HG02610 (cell line): ENCODE results near the gene ATP5PD.
"Not testable (repeated sequence)": the region's sequence is repeated elsewhere in the genome, so short reads cannot be mapped to it uniquely, and the experiment has no call there.

Source experiments
- ATAC-seq: cut with Tn5 transposase; IDR thresholded peaks from one replicate; pipeline ENCODE4 v1.9.1; 2021; ENCODE audit warnings: mild to moderate bottlenecking, moderate library complexity; ENCODE audit not compliant: unreplicated experiment

The ATP5PD gene

GRCh38 chr17:75077496-75078283, 30.9 kb upstream of the ATP5PD start:
- ATAC-seq: no peak

GRCh38 chr17:75077072-75077495, 30.3 kb upstream of the ATP5PD start:
- ATAC-seq: no peak

GRCh38 chr17:75075597-75076336, 29.0 kb upstream of the ATP5PD start:
- no peak for ATAC-seq

GRCh38 chr17:75074532-75074931, 27.8 kb upstream of the ATP5PD start:
- ATAC-seq: no peak

- ATAC-seq: no peak
These were observed 26.9 kb upstream of the ATP5PD start for GRCh38 chr17:75073618-75074047.

GRCh38 chr17:75072909-75073308, 26.1 kb upstream of the ATP5PD start:
- not testable (repeated sequence) for ATAC-seq

- ATAC-seq: not testable (repeated sequence)
These were observed 24.9 kb upstream of the ATP5PD start for GRCh38 chr17:75071478-75072271.

- no peak for ATAC-seq
These were observed 23.0 kb upstream of the ATP5PD start for GRCh38 chr17:75069783-75070182.

- ATAC-seq: no peak
These were observed 22.0 kb upstream of the ATP5PD start for GRCh38 chr17:75068750-75069149.

GRCh38 chr17:75067856-75068255, 21.1 kb upstream of the ATP5PD start:
- no peak for ATAC-seq

GRCh38 chr17:75065562-75066151, 18.9 kb upstream of the ATP5PD start:
- no peak for ATAC-seq

GRCh38 chr17:75064867-75065561, 18.2 kb upstream of the ATP5PD start:
- no peak for ATAC-seq

- ATAC-seq: no peak
These were observed 17.7 kb upstream of the ATP5PD start for GRCh38 chr17:75064460-75064859.

GRCh38 chr17:75064040-75064439, 17.3 kb upstream of the ATP5PD start:
- ATAC-seq: no peak

- ATAC-seq: no peak
These were observed 16.9 kb upstream of the ATP5PD start for GRCh38 chr17:75063626-75064025.

GRCh38 chr17:75063201-75063600, 16.4 kb upstream of the ATP5PD start:
- no peak for ATAC-seq

- no peak for ATAC-seq
These were observed 14.8 kb upstream of the ATP5PD start for GRCh38 chr17:75061618-75062017.

GRCh38 chr17:75061055-75061438, 14.3 kb upstream of the ATP5PD start:
- no peak for ATAC-seq

- ATAC-seq: no peak
These were observed 13.8 kb upstream of the ATP5PD start for GRCh38 chr17:75060434-75061054.
